GM23248 (cell line): Measurements from ENCODE around the gene INCENP. TPM values are rescaled to one million over a fixed set of nuclear protein-coding genes. Genes with fewer than 3 reads are reported as not detected.

ENCODE experiments used
- DNase-seq: peaks from one replicate; pipeline ENCODE4 v3.0.0-alpha.2; 2015
- H2AFZ ChIP-seq: fragments of 200-600 bp; sonication (generic); 2 replicates; pipeline ENCODE4 v1.6.1; 2016; ENCODE audit warnings: antibody characterized with exemption
- H3F3A ChIP-seq: fragments of 200-600 bp; sonication (generic); 2 replicates; pipeline ENCODE4 v1.6.1; 2016; ENCODE audit warnings: mild to moderate bottlenecking, antibody characterized with exemption, mixed run types; ENCODE audit not compliant: insufficient read depth
- H3K27ac ChIP-seq: fragments of 200-600 bp; sonication (generic); 2 replicates; pipeline ENCODE4 v1.5.1; 2016; ENCODE audit warnings: mild to moderate bottlenecking
- H3K27me3 ChIP-seq: fragments of 200-600 bp; sonication (generic); replicated peaks from 2 replicates; pipeline ENCODE4 v1.6.1; 2016; ENCODE audit warnings: mild to moderate bottlenecking; ENCODE audit not compliant: insufficient read depth
- H3K36me3 ChIP-seq: fragments of 200-600 bp; sonication (generic); 2 replicates; pipeline ENCODE4 v1.6.1; 2016; ENCODE audit warnings: low read depth, mild to moderate bottlenecking
- H3K4me1 ChIP-seq: fragments of 200-600 bp; sonication (generic); 2 replicates; pipeline ENCODE4 v1.6.1; 2016; ENCODE audit warnings: mild to moderate bottlenecking; ENCODE audit not compliant: insufficient read depth
- H3K4me2 ChIP-seq: fragments of 200-600 bp; sonication (generic); one replicate; pipeline ENCODE4 v1.6.1; 2016; ENCODE audit warnings: mild to moderate bottlenecking; ENCODE audit not compliant: unreplicated experiment
- H3K4me3 ChIP-seq: fragments of 200-600 bp; sonication (generic); 2 replicates; pipeline ENCODE4 v1.5.1; 2016; ENCODE audit warnings: mild to moderate bottlenecking
- H3K79me2 ChIP-seq: fragments of 200-600 bp; sonication (generic); 2 replicates; pipeline ENCODE4 v1.6.1; 2016; ENCODE audit warnings: mild to moderate bottlenecking; ENCODE audit not compliant: insufficient read depth
- H3K9ac ChIP-seq: fragments of 200-600 bp; sonication (generic); 2 replicates; pipeline ENCODE4 v1.6.1; 2016; ENCODE audit warnings: mild to moderate bottlenecking
- H3K9me2 ChIP-seq: fragments of 200-600 bp; sonication (generic); 2 replicates; pipeline ENCODE4 v1.6.1; 2016; ENCODE audit warnings: mixed run types, mild to moderate bottlenecking, moderate library complexity; ENCODE audit not compliant: insufficient read depth
- H3K9me3 ChIP-seq: fragments of 200-600 bp; sonication (generic); one replicate; pipeline ENCODE4 v1.6.1; 2017; ENCODE audit warnings: low read depth
- H4K20me1 ChIP-seq: fragments of 200-600 bp; sonication (generic); 2 replicates; pipeline ENCODE4 v1.6.0; 2016; ENCODE audit not compliant: insufficient read depth
- EZH2 ChIP-seq: fragments of 200-600 bp; sonication (generic); IDR thresholded peaks from 2 replicates; pipeline ENCODE4 v1.6.1; 2018; ENCODE audit warnings: antibody characterized with exemption, mild to moderate bottlenecking; ENCODE audit not compliant: insufficient read depth, poor library complexity, severe bottlenecking
- EZH2phosphoT487 ChIP-seq: fragments of 200-600 bp; sonication (generic); IDR thresholded peaks from 2 replicates; pipeline ENCODE4 v1.6.1; 2018; ENCODE audit warnings: antibody characterized with exemption, moderate library complexity, mild to moderate bottlenecking, low read depth; ENCODE audit not compliant: insufficient read depth
- WGBS, 2 experiments: methylation state at CpG; one replicate each; pipeline ENCODE4 v1.1.6; 2015 to 2017; ENCODE audit warnings: low lambda C conversion rate in 2 of 2, low coverage in 1 of 2; ENCODE audit errors: missing lambda C conversion rate in 2 of 2; 5-methylcytosine and 5-hydroxymethylcytosine counted together
- in situ Hi-C: fragments of 300-500 bp; cut with MboI; formaldehyde crosslinking; loops from 2 replicates; pipeline ENCODE4 v1.15.0; 2020
- polyA plus RNA-seq: library from polyadenylated mRNA; unstranded; fragments of >200 nt; fragmentation: Nextera tagmentation; extraction: Ambion mirVana; gene quantifications from 2 replicates; pipeline ENCODE4 v1.2.1, GENCODE V29; 2016
- total RNA-seq: library from RNA; depleted of rRNA; stranded (reverse); fragments of >200 nt; shearing (Covaris generic); gene quantifications from 2 replicates; pipeline ENCODE4 v1.2.3, GENCODE V29; 2014

The INCENP gene
- total and polyA plus RNA-seq, 2 experiments from 2014 or later = 5.1 to 16.0 TPM

DNA sequence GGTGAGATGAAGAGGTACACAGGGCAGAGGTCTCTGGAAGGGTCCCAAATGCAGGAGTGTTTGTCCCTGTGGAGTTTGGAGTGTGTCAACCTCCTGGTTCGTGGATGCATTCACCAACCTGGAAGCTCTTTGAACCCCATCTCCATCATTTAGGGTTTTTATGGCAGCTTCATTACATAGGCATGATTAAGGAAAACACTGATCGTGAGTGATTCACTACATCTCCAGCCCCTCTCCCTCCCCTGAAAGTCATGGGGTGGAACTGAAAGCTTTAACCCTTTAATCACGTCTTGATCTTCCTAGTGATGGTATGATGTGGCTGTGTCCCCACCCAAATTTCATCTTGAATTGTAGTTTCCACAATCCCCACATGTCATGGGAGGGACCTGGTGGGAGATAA lies 19.8 kb upstream of the INCENP start:
- in situ Hi-C loops = no loop called here
- Histone ChIP-seq H3K9me2 (no peaks in the 10 kb centered on the region), H3K4me2 (no peak overlapping the region), H3K36me3 (no peaks in the 10 kb centered on the region), H3K4me3 (no peak overlapping the region), H4K20me1 (no peaks in the 10 kb centered on the region), H3F3A (peaks cover 5% of the 10 kb centered on the region), H3K79me2 (no peaks in the 10 kb centered on the region), H3K4me1 (peaks cover 12% of the 10 kb centered on the region), H3K27me3 (no peaks in the 10 kb centered on the region), H3K9me3 (no peaks in the 10 kb centered on the region), H2AFZ (no peak overlapping the region), H3K9ac (no peak overlapping the region), H3K27ac (no peak overlapping the region)
- WGBS, 2 experiments = 17% methylated on average over 3 of the region's 3 CpGs
- peak; percentile 19 for DNase-seq
- TF ChIP-seq EZH2phosphoT487 (no peak), EZH2 (no peak)

DNA sequence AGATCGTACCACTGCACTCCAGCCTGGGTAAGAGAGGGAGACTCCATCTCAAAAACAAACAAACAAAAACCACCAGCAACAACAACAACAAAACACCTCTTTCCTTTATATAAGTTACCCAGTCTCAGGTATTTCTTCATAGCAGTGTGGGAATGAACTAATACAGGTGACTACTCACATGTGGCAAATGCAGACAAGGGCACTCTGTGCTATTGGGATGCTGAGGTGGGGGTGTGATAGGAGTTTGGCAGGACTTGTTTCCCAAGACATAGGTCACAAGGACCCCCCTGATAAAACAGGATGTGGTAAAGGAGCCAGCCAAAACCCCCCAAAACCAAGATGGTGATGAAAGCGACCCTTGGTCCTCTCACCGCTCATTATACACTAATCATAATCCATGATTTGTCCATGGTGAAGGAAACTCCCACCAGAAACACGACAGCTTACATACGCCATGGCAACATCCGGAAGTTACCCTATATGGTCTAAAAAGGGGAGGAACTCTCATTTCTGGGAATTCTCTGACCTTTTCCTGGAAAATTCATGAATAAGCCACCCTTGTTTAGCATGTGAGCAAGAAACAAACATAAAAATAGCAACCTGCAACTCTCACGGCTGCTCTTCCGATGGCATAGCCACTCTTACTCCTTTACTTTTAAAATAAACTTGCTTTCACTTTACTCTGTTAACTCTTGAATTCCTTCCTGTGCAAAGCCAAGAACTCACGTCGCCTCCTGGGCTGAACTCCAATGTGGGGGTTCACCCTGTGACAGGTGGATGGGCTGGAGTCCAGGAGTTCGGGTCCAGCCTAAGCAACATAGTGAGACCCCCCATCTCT lies 18.8 kb upstream of the INCENP start:
- Histone ChIP-seq H3K4me3 (peak overlapping the region; percentile 59), H3K27ac (peak overlapping the region; percentile 30; the same call in 1 of the 2 replicates), H3K4me2 (peak overlapping the region; percentile 92), H3K9me2 (no peaks in the 10 kb centered on the region), H3K79me2 (no peaks in the 10 kb centered on the region), H3K27me3 (no peaks in the 10 kb centered on the region), H3K36me3 (no peaks in the 10 kb centered on the region), H4K20me1 (no peaks in the 10 kb centered on the region), H3K9me3 (no peaks in the 10 kb centered on the region), H3K9ac (peak overlapping the region; percentile 71), H2AFZ (peak overlapping the region; percentile 71), H3K4me1 (peaks cover 12% of the 10 kb centered on the region), H3F3A (peaks cover 15% of the 10 kb centered on the region)
- WGBS, 2 experiments = 25 to 26% methylated on average over 11 of the region's 11 CpGs
- DNase-seq = peak; percentile 84
- TF ChIP-seq EZH2 (no peak), EZH2phosphoT487 (no peak)
- in situ Hi-C loops = no loop called here

DNA sequence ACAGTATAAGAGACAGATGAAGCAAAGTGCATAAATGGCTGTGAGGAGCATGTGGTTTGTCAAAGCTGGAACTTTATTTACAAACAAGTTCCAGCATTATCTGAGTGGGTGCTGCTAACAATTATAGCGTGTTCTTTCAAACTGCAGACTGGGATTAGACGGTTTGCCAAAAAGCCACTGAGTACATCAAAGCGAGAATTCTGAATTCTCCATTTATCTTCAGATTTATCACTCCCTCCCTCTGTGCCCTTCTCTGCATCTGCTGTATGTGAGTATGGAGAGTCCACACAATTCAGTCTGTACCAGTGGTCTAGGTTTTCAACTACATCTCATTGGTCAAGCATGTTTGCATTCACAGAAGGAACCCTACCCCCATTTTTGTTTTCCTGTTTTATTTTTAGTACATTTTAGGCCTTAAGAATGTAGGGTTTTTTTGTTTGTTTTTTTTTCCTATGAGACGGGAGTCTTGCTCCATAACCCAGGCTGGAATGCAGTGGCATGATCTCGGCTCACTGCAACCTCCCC lies 18.1 kb upstream of the INCENP start:
- Histone ChIP-seq H3K4me2 (peak overlapping the region; percentile 92), H3F3A (peaks cover 15% of the 10 kb centered on the region), H2AFZ (peak overlapping the region; percentile 71), H3K36me3 (no peaks in the 10 kb centered on the region), H3K4me1 (peaks cover 12% of the 10 kb centered on the region), H3K4me3 (peak overlapping the region; percentile 59), H3K9me3 (no peaks in the 10 kb centered on the region), H3K27ac (peak overlapping the region; percentile 30; the same call in 1 of the 2 replicates), H3K79me2 (no peaks in the 10 kb centered on the region), H3K9ac (peak overlapping the region; percentile 71), H4K20me1 (no peaks in the 10 kb centered on the region), H3K9me2 (no peaks in the 10 kb centered on the region), H3K27me3 (no peaks in the 10 kb centered on the region)
- TF ChIP-seq EZH2 (no peak), EZH2phosphoT487 (no peak)
- WGBS, 2 experiments = 4 to 11% methylated on average over 5 of the region's 5 CpGs
- in situ Hi-C loops = no loop called here
- peak; percentile 40 for DNase-seq

DNA sequence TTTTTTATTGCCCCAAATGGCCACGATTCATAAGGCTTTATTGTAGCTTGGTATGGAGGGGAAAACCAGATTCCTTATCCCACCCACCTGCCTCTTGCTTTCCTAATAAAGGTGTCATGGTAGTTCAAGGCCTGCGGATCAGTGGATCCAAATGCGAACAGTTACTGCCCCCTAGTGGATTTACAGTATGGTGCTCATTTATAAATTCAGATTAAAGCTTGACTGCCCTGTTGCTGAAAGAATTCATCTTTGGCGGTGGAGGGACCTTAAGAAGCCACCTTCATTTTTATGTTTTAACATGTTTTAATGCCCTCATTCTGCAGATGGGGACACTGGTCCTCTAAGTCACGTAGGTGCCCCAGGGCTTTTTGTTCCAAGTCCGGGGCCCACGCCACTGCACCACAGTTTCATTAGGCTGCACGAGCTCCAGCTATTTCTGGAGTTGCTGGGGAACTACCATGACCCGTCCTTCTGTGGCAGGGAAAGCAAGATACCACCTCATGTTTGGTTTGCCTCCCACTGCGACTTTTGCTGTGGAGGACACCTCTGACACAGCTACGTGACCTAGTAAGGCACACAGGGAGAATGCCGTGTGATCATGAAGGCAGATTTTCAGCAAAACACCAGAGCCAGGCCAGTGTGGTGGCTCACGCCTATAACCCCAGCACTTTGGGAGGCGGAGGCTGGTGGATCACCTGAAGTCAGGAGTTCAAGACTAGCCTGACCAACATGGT lies 15.6 kb upstream of the INCENP start:
- Histone ChIP-seq H3K27ac (no peak overlapping the region), H3K9me3 (no peaks in the 10 kb centered on the region), H4K20me1 (no peaks in the 10 kb centered on the region), H3K9ac (no peak overlapping the region), H3K9me2 (no peaks in the 10 kb centered on the region), H3F3A (peaks cover 15% of the 10 kb centered on the region), H3K4me2 (no peak overlapping the region), H3K79me2 (no peaks in the 10 kb centered on the region), H2AFZ (no peak overlapping the region), H3K4me1 (peaks cover 12% of the 10 kb centered on the region), H3K27me3 (no peaks in the 10 kb centered on the region), H3K4me3 (no peak overlapping the region), H3K36me3 (no peaks in the 10 kb centered on the region)
- in situ Hi-C loops = no loop called here
- no peak for TF ChIP-seq EZH2phosphoT487
- no peak for TF ChIP-seq EZH2
- peak; percentile 76 for DNase-seq
- 33 to 37% methylated on average over 14 of the region's 14 CpGs for WGBS, 2 experiments
